Stimulated activated CD8-positive, alpha-beta memory T cell treated with anti-CD3 and anti-CD28 coated beads, Interleukin-15, amount 100 ng/mL, for 4 hours (primary cell): ENCODE data around the gene LAMA5.

Source experiments
- DNase-seq, 2 donors: peaks; one replicate each; pipeline ENCODE4 v3.0.0-alpha.2; 2020; ENCODE audit warnings: low read depth in 2 of 2

LAMA5 gene

DNA sequence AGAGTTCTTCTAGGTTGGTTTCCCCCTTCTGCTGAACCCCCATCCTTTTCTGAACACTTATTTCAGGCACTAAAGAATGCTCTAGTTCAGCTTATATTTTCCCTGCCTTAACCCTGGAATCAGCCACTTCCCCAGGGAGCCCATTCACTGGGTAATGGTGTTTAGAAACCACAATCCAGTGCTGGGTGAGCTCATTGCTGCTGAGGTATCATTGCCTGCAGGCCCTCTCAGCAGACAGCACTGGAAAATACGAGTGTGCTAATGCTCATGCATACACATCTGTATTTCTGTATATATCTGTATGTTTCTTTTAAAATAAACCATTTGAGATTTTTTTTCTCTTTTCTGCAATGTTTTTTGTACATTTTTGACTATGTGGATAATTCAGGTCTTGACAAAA lies 101.7 kb downstream of the LAMA5 start:
- no peak for DNase-seq

DNA sequence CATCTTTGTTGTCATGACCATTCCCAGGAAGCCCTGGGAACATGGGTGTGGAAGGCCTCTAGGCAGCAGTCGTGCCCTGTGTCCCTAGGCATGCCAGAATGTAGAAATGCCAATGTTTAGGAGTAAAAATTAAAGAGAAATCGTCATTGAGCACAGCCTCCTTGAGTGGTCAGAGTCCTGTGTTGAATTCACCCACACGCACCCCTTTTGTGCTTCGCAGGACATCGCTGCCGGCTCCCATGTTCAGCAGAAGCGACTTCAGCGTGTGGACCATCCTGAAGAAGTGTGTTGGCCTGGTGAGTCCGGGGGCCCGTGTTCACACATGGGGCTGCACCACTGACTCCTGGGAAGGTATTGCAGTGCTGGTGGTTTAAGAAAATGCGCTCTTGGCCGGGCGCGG lies 103.7 kb downstream of the LAMA5 start:
- no peak for DNase-seq

DNA sequence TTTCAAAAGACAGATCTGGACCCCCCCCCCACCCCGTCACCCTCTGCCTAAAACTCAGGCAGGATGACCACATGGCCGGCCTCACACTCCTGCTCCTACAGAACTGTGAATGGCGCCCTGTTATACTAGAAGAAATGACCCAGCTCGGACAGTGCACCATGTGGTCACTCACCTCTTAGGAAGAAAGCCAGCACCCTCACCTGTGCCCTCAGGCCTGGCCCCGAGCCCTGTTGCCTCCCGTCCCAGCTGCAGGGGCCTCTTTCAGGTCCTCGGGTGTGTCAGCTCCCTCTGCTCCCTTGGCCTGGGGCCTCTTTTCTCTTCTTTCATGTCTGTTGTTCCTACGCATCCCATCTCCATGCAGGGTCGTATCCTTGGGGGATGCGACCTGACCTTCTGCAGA lies 105.0 kb downstream of the LAMA5 start:
- DNase-seq = no peak

DNA sequence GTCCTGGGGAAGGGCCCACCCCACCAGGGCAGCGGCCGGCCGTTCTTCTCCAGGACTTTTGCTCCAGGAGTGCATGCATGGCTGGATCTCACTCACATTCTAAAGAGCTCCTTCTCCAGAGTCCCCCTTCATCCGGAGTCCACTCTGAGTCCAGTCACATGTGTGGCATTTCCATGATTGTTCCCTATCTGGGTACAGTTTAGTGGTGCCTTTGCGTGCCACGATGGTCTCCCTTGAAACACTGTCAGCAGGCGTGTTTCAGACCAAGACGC lies 107.9 kb downstream of the LAMA5 start:
- DNase-seq = no peak
